Activated naive CD4-positive, alpha-beta T cell treated with anti-CD3 and anti-CD28 coated beads for 36 hours (primary cell): Measurements from ENCODE around the gene LRRC53. TPM values are rescaled to one million over a fixed set of nuclear protein-coding genes. Genes with fewer than 3 reads are reported as not detected.

ENCODE experiments used
- CTCF ChIA-PET: fragments of 350-600 bp; sonication (Branson Sonifier 250); formaldehyde crosslinking; loops from one replicate; lab custom pipeline; 2021; ENCODE audit warnings: antibody characterized with exemption; lab: Charles Lee
- DNase-seq: peaks from one replicate; pipeline ENCODE4 v3.0.0-alpha.2; 2020
- H3K27ac Mint-ChIP-seq: one replicate; pipeline ENCODE4 v1.8.0; 2021; ENCODE audit warnings: mild to moderate bottlenecking, mixed read lengths
- H3K27me3 Mint-ChIP-seq: one replicate; pipeline ENCODE4 v1.8.0; 2021; ENCODE audit warnings: low read depth, mixed read lengths
- H3K36me3 Mint-ChIP-seq: one replicate; pipeline ENCODE4 v1.8.0; 2021; ENCODE audit warnings: low read depth, mixed read lengths
- H3K4me1 Mint-ChIP-seq: one replicate; pipeline ENCODE4 v1.8.0; 2021; ENCODE audit warnings: low read depth, mixed read lengths
- H3K4me3 Mint-ChIP-seq: one replicate; pipeline ENCODE4 v1.8.0; 2021; ENCODE audit warnings: mild to moderate bottlenecking, moderate library complexity, mixed read lengths
- H3K9me3 Mint-ChIP-seq: one replicate; pipeline ENCODE4 v1.8.0; 2021; ENCODE audit warnings: mixed read lengths
- intact Hi-C: fragments of 100-400 bp; cut with micrococcal nuclease; formaldehyde crosslinking; loops from one replicate; pipeline ENCODE4 v1.15.1; 2023
- total RNA-seq, 2 experiments: library from RNA; stranded (reverse); gene quantifications; one replicate each; pipeline ENCODE4 v1.2.3, GENCODE V29; 2021

LRRC53 gene, protein sequence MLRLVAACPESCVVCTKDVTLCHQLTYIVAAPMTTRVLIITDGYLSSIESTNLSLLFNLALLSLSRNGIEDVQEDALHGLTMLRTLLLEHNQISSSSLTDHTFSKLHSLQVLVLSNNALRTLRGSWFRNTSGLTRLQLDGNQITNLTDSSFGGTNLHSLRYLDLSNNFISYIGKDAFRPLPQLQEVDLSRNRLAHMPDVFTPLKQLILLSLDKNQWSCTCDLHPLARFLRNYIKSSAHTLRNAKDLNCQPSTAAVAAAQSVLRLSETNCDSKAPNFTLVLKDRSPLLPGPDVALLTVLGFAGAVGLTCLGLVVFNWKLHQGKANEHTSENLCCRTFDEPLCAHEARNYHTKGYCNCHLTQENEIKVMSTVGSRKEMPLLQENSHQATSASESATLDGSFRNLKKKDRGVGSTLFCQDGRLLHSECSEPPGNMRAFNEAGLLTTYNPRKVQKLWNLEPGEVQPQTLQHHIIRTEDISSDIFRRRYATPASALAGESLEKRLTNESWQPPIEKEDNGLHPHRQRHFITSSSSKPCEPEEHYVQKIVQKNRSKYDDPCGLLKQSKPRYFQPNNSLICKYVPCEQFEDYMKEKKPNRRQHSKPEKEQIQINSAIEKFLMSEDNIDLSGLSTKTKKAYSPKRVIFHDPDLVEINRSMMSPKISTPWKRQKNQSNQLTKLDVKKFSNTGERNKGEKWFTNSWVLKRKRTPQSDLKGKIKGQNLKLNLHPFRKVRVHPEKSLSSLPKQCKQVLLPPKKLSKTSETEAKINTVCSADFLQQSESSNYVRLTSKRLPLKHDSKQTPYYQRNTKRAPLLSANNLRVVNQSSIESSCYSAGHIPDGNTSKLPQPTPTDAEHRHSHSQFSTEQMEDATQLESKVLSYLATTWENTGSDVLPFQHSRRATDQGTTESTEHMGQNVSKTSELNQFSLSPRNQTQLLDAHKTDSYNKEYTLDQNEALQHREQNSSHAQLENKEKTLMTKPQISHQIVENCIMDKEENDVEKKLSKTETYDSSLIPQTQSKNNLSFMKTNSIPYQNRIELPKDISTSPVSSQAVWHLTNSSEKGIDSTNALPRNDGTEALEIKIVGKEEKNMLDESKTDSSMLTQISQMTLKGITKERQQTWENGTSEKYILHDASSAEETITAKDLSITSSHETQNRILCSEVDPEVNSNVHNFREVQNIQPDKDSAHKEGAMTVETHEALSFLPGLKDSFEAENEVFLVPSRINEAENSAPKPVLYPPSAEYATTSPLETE
- not detected for total RNA-seq

DNA sequence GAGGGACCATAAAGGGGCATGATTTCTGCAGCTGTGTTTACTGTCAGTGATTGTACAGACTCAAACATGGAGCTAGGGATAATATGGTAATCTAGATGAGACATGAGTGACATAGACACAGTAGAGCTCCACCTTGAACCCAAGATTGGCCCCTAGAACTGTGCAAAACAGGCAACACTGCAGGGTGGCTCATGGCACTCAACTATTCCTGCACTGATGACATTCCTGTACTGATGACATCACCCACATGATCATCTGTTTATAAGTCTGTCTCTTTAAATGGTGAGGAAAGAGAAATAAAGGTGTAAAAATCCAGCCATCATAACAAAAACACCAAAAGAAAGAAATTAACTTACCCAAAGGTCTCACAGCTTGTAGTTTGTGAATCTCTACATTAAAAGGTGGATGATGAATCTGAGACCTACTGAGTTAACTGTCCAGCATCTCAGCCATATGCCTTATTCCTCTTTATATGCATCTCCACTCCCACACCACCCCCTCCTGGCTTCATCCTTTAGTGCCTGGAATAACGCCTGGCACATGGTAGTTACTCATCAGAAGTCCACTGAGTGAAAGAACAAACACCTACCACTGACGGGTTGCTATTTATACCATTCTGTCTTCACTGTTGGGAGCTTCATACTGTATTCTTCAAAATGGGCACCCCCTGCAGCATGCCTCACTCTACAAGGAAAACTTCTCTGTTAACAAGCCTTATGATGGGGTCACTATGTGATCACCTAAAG lies at the start of gene LRRC53:
Gene LRRC53 (minus strand): TSS at position 442 of the 746 bp plus-strand sequence. CDS start 29,262 bp downstream, outside the sequence.
- Mint-ChIP-seq H3K36me3 (no peaks in the 10 kb centered on the region), H3K4me3 (no peak within 1 kb of the TSS), H3K9me3 (no peaks in the 10 kb centered on the region), H3K27ac (no peak within 1 kb of the TSS), H3K27me3 (peaks cover 10% of the 10 kb centered on the region), H3K4me1 (no peaks in the 10 kb centered on the region)
- CTCF ChIA-PET: interaction anchor here (0.6 to 0.7 kb wide), 3 partner anchors 9 to 178 kb away, joined by 3 read pairs; no protein-coding TSS in a partner anchor
- DNase-seq: no peak
- intact Hi-C loops: no loop called here

DNA sequence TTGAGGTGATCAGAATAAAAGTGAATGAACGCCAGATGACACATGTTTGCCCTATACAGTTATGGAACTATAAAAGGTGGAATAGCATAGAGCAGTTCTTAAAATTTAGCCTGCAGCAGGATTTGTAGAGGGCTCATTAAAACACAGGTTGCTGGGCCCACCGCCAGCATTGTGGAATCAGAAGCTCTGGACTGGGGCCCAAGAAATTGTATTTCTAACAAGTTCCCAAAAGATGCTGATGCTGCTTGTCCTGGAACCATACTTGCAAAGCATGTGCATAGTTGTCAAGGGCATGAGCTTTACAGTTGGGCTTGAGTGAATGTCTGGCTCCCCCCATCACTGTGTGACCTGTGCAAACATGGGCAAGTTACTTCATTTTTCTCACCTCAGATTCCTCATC lies 37.5 kb upstream of the LRRC53 start:
- Mint-ChIP-seq H3K27me3 (peaks cover 10% of the 10 kb centered on the region), H3K4me3 (no peak overlapping the region), H3K4me1 (no peaks in the 10 kb centered on the region), H3K9me3 (no peaks in the 10 kb centered on the region), H3K36me3 (no peaks in the 10 kb centered on the region), H3K27ac (no peak overlapping the region)
- CTCF ChIA-PET: no interaction called here
- DNase-seq: no peak
- intact Hi-C loops: no loop called here

DNA sequence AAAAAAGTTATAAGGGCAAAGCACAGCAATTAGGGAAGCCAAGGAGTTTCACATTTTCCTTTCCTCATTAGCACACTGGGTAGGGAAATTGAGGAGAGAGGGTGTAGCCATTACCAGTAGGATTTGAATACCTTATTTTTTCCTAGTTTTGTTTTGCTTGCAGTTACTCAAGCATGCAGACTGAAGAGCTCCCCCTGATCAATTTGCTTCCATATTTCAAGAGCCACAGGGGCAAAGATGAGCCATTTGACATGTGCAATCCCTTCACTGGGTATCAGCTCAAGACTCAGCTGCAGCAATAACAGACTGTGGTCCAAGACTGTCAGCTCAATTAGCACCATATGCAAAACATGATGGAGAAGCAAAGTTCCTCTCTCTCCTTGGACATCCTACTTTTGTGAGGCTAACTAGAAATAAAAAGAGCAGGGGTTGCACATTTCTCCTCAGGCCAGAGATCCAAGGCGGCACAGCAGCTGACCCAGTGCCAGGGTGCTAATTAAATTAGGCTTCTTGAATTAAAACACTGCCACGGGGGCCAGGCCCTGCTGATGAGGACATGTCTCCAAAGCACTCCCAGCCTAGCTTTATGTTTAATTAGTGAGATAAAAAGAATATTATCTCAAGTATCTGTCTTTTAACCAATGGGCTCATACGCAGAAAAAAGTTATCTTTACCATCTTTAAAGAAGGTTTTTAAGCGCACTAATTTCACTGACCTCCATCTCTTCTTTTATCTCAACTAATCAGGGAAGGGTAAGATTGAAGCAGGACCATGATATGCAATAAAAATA lies 36.7 kb upstream of the LRRC53 start:
- Mint-ChIP-seq H3K27me3 (peaks cover 10% of the 10 kb centered on the region), H3K4me3 (no peak overlapping the region), H3K4me1 (no peaks in the 10 kb centered on the region), H3K27ac (no peak overlapping the region), H3K36me3 (no peaks in the 10 kb centered on the region), H3K9me3 (no peaks in the 10 kb centered on the region)
- intact Hi-C loops: no loop called here
- DNase-seq: no peak
- CTCF ChIA-PET: no interaction called here

- no peak overlapping the region for H3K27ac Mint-ChIP-seq
- DNase-seq: no peak
- H3K36me3 Mint-ChIP-seq: no peaks in the 10 kb centered on the region
- peaks cover 5% of the 10 kb centered on the region for H3K27me3 Mint-ChIP-seq
- no peak overlapping the region for H3K4me3 Mint-ChIP-seq
- no peaks in the 10 kb centered on the region for H3K9me3 Mint-ChIP-seq
- no peaks in the 10 kb centered on the region for H3K4me1 Mint-ChIP-seq
- CTCF ChIA-PET: interaction anchor here (1.6 kb wide), 1 partner anchor 42 kb away, joined by 3 read pairs; no protein-coding TSS in a partner anchor
- intact Hi-C loops: no loop called here
Measured at GRCh38 chr1:74545821-74546220, 33.4 kb upstream of the LRRC53 start.

DNA sequence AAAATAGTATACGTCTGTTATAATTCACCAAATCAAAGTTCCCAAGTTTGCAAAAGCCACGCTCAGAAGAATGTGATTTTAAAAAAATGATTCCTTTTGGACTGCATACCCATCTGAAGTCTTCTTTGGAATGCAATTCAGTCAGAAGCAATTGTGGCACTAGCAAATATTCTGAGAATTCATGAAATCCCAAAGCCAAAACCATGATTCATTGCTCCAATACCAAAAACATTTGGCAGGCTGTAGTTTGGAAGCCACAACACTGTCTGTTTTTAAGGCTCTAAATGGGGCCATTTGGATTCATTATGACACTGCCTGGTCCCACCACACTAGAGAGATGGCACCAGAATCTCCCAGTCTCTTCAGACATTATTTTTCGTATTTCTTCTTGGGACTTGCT lies 21.8 kb upstream of the LRRC53 start:
- no peak overlapping the region for H3K27ac Mint-ChIP-seq
- CTCF ChIA-PET: no interaction called here
- no peak for DNase-seq
- H3K36me3 Mint-ChIP-seq: no peaks in the 10 kb centered on the region
- no peaks in the 10 kb centered on the region for H3K9me3 Mint-ChIP-seq
- no peak overlapping the region for H3K4me3 Mint-ChIP-seq
- intact Hi-C loops: no loop called here
- no peaks in the 10 kb centered on the region for H3K4me1 Mint-ChIP-seq
- H3K27me3 Mint-ChIP-seq: no peaks in the 10 kb centered on the region

- intact Hi-C loops: no loop called here
- CTCF ChIA-PET: no interaction called here
- DNase-seq: no peak
- Mint-ChIP-seq H3K36me3 (no peaks in the 10 kb centered on the region), H3K4me1 (no peaks in the 10 kb centered on the region), H3K9me3 (no peaks in the 10 kb centered on the region), H3K27ac (no peak overlapping the region), H3K27me3 (no peaks in the 10 kb centered on the region), H3K4me3 (no peak overlapping the region)
Measured at GRCh38 chr1:74531796-74532195, 19.4 kb upstream of the LRRC53 start.

DNA sequence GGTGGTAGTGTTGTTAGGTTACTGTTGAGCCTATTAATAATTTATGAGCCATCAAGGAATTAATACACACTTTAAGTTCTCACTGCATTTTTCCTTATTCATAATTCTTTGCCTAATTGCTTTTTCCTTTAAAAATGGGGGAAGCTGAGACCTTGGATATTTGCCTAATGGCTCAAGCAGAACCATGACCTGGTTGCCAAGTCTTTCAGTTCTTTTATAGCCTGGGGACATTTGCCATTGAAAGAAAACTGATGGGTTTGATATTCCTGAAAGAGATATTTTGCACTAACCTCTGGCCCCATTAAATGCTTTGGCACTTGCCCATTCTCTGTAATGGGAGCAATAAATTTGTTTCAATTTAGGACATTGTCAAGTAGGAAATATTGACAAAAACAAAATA lies 18.5 kb upstream of the LRRC53 start:
- CTCF ChIA-PET: no interaction called here
- Mint-ChIP-seq H3K27ac (no peak overlapping the region), H3K9me3 (no peaks in the 10 kb centered on the region), H3K27me3 (no peaks in the 10 kb centered on the region), H3K36me3 (no peaks in the 10 kb centered on the region), H3K4me1 (no peaks in the 10 kb centered on the region), H3K4me3 (no peak overlapping the region)
- no peak for DNase-seq
- intact Hi-C loops: no loop called here

- intact Hi-C loops: no loop called here
- Mint-ChIP-seq H3K4me1 (no peaks in the 10 kb centered on the region), H3K36me3 (no peaks in the 10 kb centered on the region), H3K27ac (no peak overlapping the region), H3K9me3 (no peaks in the 10 kb centered on the region), H3K4me3 (no peak overlapping the region), H3K27me3 (no peaks in the 10 kb centered on the region)
- CTCF ChIA-PET: no interaction called here
- DNase-seq: no peak
Measured at GRCh38 chr1:74528123-74528522, 15.7 kb upstream of the LRRC53 start.

DNA sequence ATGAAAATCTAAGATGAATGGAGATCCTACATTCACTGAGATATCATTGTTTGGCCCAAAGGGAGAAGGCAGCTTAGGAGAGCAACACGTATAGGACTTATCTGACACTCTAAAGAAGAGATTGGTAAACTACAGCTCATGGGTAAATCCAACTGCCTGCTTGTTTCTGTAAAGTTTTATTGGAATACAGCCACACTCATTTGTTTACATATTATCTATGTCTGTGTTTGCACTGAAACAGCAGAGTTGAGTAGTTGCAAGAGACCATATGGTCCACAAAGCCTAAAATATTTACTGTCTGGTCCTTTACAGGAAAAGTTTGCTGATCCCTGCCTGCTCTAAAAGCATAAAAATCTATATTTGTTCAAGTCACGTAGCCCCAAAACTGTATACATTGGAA lies 14.3 kb upstream of the LRRC53 start:
- CTCF ChIA-PET: no interaction called here
- peaks cover 3% of the 10 kb centered on the region for H3K27me3 Mint-ChIP-seq
- H3K4me1 Mint-ChIP-seq: no peaks in the 10 kb centered on the region
- no peak for DNase-seq
- intact Hi-C loops: no loop called here
- H3K4me3 Mint-ChIP-seq: no peak overlapping the region
- no peaks in the 10 kb centered on the region for H3K36me3 Mint-ChIP-seq
- H3K27ac Mint-ChIP-seq: no peak overlapping the region
- no peaks in the 10 kb centered on the region for H3K9me3 Mint-ChIP-seq

DNA sequence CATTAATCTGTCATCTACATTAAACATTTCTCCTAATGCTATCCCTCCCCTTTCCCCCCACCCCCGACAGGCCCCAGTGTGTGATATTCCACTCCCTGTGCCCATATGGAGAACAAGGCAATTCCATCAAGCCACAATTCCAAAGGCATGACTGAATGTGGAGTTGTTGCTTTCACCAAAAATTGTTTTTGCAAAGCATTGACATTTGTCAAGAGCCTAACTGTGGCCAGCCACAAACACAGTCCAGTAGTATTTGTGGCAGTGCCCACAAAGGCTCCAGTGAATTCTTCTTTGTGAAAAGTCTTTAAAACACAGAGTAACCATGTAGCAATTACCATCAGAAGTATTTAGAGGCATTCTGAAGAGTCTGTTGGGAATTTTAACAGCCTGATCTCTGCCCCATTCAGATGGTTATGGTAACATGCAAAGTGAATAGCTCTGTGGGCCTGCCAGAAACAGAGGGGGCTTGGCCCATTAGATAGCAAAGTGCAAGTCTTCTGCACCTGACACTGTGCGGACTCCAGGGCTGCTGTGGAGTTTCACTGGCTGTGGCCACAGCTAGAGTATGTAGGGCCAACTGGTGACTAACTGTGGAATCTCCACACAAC lies 11.6 kb upstream of the LRRC53 start:
- H3K36me3 Mint-ChIP-seq: no peaks in the 10 kb centered on the region
- CTCF ChIA-PET: interaction anchor here (1.4 kb wide), 1 partner anchor 17 kb away, joined by 3 read pairs; no protein-coding TSS in a partner anchor
- H3K4me1 Mint-ChIP-seq: no peaks in the 10 kb centered on the region
- no peak overlapping the region for H3K4me3 Mint-ChIP-seq
- intact Hi-C loops: no loop called here
- DNase-seq: no peak
- H3K27ac Mint-ChIP-seq: no peak overlapping the region
- H3K9me3 Mint-ChIP-seq: no peaks in the 10 kb centered on the region
- H3K27me3 Mint-ChIP-seq: peaks cover 5% of the 10 kb centered on the region

DNA sequence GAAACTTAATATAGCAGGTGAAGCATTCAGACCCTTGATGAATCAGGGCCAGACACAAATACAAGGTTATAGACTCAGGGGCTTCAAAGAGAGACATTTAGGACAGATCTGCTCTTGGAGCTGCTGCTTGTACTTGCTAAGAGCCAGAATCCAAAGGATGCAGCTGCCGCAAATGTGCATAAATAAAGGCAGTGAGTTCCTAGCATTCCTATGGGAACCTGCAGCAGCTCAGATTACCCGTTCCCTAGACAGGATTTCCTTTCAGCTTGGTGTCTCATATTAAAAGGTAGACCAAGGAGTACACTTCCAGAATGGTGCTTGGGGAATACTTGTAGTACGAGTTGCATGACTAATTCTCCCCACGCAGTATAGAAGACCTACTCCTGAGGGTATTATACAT lies 9.7 kb upstream of the LRRC53 start:
- intact Hi-C loops: no loop called here
- H3K4me3 Mint-ChIP-seq: no peak overlapping the region
- H3K36me3 Mint-ChIP-seq: no peaks in the 10 kb centered on the region
- no peak for DNase-seq
- H3K27ac Mint-ChIP-seq: no peak overlapping the region
- H3K4me1 Mint-ChIP-seq: no peaks in the 10 kb centered on the region
- no peaks in the 10 kb centered on the region for H3K9me3 Mint-ChIP-seq
- H3K27me3 Mint-ChIP-seq: peaks cover 5% of the 10 kb centered on the region
- CTCF ChIA-PET: no interaction called here
